BJ (cell line): ENCODE data around the gene ITGB4. TPM values are rescaled to one million over a fixed set of nuclear protein-coding genes. Genes with fewer than 3 reads are reported as not detected.

Source experiments
- CTCF ChIA-PET: fragments of 350-600 bp; formaldehyde crosslinking; extraction: SDS; loops from one replicate; lab custom pipeline; 2021; ENCODE audit warnings: antibody characterized with exemption, inconsistent platforms; lab: Yijun Ruan, JAX
- POLR2A ChIA-PET: fragments of 300-600 bp; sonication (Branson Sonifier 250); formaldehyde crosslinking; extraction: SDS; loops from one replicate; lab custom pipeline; 2021; ENCODE audit warnings: antibody characterized with exemption; lab: Charles Lee
- DNase-seq: peaks from one replicate; pipeline ENCODE4 v3.0.0-alpha.2; 2011; ENCODE audit warnings: low read depth
- H3K27me3 ChIP-seq: 2 replicates; pipeline ENCODE4 v1.6.0; 2011; ENCODE audit warnings: low read length; ENCODE audit not compliant: control insufficient read depth, insufficient read depth
- H3K36me3 ChIP-seq: 2 replicates; pipeline ENCODE4 v1.5.1; 2011; ENCODE audit warnings: low read length; ENCODE audit not compliant: control insufficient read depth, insufficient read depth
- H3K4me3 ChIP-seq: 2 replicates; pipeline ENCODE4 v1.5.1; 2011; ENCODE audit warnings: low read depth, mild to moderate bottlenecking, control low read depth, low read length
- polyA plus RNA-seq: library from polyadenylated mRNA; depleted of rRNA; stranded (reverse); fragments of >200 nt; gene quantifications from 2 replicates; pipeline ENCODE4 v1.2.3, GENCODE V29; 2011
- TF ChIP-seq, protein P1 (sequence below): IDR thresholded peaks from 2 replicates; pipeline ENCODE4 v1.5.1; 2011; ENCODE audit warnings: low read depth, mild to moderate bottlenecking, control low read depth, inconsistent platforms, low read length, moderate library complexity; ENCODE audit not compliant: insufficient read depth

Gene ITGB4
- polyA plus RNA-seq, 1 experiment, result 2.3 TPM

DNA sequence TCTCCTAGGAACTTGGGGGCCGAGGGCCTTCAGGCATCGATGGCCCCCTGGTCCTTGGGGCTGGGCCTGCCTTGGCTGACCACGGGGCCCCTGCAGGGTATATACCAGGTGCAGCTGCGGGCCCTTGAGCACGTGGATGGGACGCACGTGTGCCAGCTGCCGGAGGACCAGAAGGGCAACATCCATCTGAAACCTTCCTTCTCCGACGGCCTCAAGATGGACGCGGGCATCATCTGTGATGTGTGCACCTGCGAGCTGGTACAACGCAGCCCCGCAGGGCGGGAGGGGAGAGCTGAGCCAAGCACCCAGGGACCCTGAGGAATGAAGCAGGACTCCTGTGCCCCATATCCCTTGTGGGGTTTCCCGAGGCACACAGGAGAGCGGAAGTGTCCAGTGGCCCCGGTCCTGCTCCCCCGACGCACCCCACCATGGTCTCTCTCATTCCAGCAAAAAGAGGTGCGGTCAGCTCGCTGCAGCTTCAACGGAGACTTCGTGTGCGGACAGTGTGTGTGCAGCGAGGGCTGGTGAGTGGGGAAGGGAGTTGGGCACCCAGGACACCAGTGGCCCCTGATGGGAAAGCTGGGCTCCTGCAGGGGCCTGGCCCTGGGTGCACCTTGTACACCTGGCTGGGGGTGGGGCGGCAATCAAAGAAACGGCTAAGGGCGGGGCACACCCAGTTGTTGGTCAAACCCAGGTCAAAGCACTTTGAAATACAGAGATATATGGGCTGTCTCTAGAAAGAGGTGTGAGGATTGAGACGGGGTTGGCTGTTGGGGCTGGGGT is 10.6 kb downstream of the ITGB4 start:
- TF ChIP-seq, protein P1, sequence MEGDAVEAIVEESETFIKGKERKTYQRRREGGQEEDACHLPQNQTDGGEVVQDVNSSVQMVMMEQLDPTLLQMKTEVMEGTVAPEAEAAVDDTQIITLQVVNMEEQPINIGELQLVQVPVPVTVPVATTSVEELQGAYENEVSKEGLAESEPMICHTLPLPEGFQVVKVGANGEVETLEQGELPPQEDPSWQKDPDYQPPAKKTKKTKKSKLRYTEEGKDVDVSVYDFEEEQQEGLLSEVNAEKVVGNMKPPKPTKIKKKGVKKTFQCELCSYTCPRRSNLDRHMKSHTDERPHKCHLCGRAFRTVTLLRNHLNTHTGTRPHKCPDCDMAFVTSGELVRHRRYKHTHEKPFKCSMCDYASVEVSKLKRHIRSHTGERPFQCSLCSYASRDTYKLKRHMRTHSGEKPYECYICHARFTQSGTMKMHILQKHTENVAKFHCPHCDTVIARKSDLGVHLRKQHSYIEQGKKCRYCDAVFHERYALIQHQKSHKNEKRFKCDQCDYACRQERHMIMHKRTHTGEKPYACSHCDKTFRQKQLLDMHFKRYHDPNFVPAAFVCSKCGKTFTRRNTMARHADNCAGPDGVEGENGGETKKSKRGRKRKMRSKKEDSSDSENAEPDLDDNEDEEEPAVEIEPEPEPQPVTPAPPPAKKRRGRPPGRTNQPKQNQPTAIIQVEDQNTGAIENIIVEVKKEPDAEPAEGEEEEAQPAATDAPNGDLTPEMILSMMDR, result no peak
- Histone ChIP-seq H3K4me3 (no peak overlapping the region), H3K36me3 (no peaks in the 10 kb centered on the region), H3K27me3 (no peaks in the 10 kb centered on the region)
- ChIA-PET POLR2A (interaction anchor here (0.7 kb wide), 1 partner anchor 13 kb away, joined by 3 read pairs; no protein-coding TSS in a partner anchor), CTCF (interaction anchor here (1.2 to 2.6 kb wide), 2 partner anchors 16 to 18 kb away, joined by 4 to 7 read pairs; no protein-coding TSS in a partner anchor)
- no peak for DNase-seq

DNA sequence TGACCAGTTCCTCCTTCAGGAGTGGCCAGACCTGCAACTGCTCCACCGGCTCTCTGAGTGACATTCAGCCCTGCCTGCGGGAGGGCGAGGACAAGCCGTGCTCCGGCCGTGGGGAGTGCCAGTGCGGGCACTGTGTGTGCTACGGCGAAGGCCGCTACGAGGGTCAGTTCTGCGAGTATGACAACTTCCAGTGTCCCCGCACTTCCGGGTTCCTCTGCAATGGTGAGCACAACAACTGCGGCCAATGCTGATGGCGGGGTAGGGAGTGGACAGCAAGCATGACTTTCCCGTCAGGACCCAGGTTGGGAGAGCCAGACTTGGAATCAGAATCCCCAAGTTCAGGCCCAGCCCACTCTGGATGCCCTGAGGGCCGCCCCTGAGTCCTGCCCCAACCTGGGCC is 12.2 kb downstream of the ITGB4 start:
- DNase-seq, result no peak
- POLR2A ChIA-PET, result no interaction called here
- TF ChIP-seq, protein P1, result no peak
- CTCF ChIA-PET, result interaction anchor here (2.0 kb wide), 1 partner anchor 15 kb away, joined by 7 read pairs; no protein-coding TSS in a partner anchor
- no peaks in the 10 kb centered on the region for H3K27me3 ChIP-seq
- H3K36me3 ChIP-seq, result no peaks in the 10 kb centered on the region
- no peak overlapping the region for H3K4me3 ChIP-seq

DNA sequence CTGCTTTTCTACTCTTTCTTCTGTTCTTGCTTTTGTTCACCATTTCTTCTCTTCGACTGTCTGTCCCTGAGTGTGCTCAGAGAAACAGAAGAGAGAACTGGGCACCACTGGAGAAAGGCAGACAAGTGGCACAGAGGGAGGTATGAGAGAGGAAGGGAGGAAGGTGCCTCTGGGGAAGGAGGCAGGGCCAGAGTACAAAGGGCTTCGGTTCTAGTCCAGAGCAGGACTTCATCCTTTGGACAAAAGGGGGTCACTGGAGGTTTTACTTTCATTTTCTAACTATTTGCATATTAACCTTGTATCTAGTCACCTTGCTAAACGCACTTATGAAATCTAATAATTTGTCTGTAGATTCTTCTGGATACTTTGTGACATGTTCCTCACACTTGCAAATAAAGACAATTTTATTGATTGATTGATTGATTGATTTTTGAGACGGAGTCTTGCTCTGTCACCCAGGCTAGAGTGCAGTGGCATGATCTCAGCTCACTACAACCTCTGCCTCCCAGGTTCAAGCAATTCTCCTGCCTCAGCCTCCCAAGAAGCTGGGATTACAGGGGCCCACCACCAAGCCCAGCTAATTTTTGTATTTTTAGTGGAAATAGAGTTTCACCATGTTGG is 13.5 kb downstream of the ITGB4 start:
- Histone ChIP-seq H3K27me3 (no peaks in the 10 kb centered on the region), H3K36me3 (no peaks in the 10 kb centered on the region), H3K4me3 (no peak overlapping the region)
- TF ChIP-seq, protein P1, result no peak
- DNase-seq, result no peak
- ChIA-PET POLR2A (no interaction called here), CTCF (interaction anchor here (0.9 to 2.0 kb wide), 2 partner anchors 13 to 15 kb away, joined by 4 to 7 read pairs; no protein-coding TSS in a partner anchor)

DNA sequence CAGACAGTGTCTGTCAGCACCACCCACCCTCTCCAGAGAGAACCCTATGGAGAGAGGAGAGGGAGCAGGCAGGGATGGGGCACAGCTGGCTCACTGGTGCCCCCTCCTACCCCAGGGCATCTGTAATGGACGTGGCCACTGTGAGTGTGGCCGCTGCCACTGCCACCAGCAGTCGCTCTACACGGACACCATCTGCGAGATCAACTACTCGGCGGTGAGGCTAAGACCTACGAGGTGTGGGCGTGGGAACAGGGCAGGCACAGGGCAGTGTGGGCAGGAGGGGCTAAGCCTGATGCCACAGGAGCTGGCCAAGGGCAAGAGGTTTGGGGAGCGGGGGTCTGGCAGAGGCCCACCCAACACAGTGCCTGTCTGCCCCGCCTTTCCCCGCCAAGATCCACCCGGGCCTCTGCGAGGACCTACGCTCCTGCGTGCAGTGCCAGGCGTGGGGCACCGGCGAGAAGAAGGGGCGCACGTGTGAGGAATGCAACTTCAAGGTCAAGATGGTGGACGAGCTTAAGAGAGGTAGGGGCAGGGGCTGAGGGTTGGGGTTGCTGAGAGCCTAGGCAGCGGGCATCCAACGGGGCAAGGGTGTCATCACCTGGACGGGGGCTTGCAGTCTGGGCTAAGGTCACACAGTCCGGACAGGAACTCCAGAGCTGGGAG is 15.0 kb downstream of the ITGB4 start:
- Histone ChIP-seq H3K36me3 (no peaks in the 10 kb centered on the region), H3K27me3 (no peaks in the 10 kb centered on the region), H3K4me3 (no peak overlapping the region)
- POLR2A ChIA-PET, result no interaction called here
- TF ChIP-seq, protein P1, result no peak
- no peak for DNase-seq
- CTCF ChIA-PET, result interaction anchor here (0.6 to 3.1 kb wide), 3 partner anchors 11 to 56 kb away, joined by 3 to 17 read pairs (median 3); no protein-coding TSS in a partner anchor
